ENCODE data around the gene HOMER1. TPM values are rescaled to one million over a fixed set of nuclear protein-coding genes. Genes with fewer than 3 reads are reported as not detected.

HOMER1 gene
- total and polyA plus RNA-seq, 2 of the 4 experiments (the other 2 are of a cell fraction), result 1.9 to 6.8 TPM

DNA sequence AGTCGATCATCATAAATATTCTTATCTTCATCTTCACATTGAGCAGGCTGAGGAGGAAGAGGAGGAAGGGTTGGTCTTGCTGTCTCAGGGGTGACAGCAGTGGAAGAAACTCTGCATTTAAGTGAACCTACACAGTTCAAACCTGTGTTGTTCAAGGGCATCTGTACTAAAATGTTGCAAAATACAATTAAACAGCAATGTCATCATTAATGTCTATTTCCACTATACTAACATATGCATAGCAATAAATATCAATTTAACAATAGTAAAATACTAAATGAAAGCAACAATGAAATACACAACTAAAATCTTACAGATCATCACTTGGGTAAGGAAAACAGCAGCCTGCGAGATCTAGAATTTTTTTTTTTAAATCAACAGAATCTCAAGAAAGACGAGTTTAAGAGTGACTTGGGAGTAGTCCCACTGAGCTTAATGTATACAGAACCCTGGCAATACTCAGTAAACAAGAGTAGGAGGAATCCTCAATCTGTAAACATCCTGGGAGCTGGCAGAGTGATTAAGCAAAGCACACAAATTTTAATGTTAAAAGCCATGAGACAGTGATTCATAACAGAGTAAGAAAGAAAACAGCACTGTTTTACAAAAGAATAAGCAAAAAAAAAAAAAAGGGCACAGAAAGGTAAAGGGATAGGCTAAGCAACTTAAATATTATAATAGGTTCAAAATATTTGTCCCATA lies 10.0 kb downstream of the HOMER1 start:
- Histone ChIP-seq H2BK120ac (ENCODE audit: low read depth, low read length) (peak overlapping the region; percentile 94), H4K91ac (ENCODE audit: insufficient read depth, low read depth, low read length) (peak overlapping the region; percentile 89), H3K4ac (ENCODE audit: low read depth, low read length) (peak overlapping the region; percentile 95), H3K79me1 (ENCODE audit: low read depth in 1 of 2, low read length in 2 of 2) (peaks cover 15 to 19% of the 10 kb centered on the region in 2 experiments; a peak in 3 of 4 replicates), H3K4me1 (ENCODE audit: control insufficient read depth, insufficient read depth, low read length) (peaks cover 7% of the 10 kb centered on the region), H2AFZ (replicated peaks; ENCODE audit: low read length, poor library complexity) (no peak overlapping the region), H3K14ac (replicated peaks; ENCODE audit: low read depth, low read length) (peak overlapping the region; percentile 72; the same call in 1 of the 2 replicates), H3K36me3 (ENCODE audit: control insufficient read depth, insufficient read depth, low read length) (no peaks in the 10 kb centered on the region), H3K56ac (ENCODE audit: extremely low read depth, insufficient read depth, low read length) (no peak overlapping the region), H2BK5ac (ENCODE audit: low read depth, low read length, poor library complexity, severe bottlenecking) (peak overlapping the region; percentile 35), H2AK5ac (ENCODE audit: low read depth, low read length) (peak overlapping the region; percentile 59; the same call in 1 of the 2 replicates), H3K18ac (ENCODE audit: low read depth, low read length) (peak overlapping the region; percentile 94), H3K9me1 (ENCODE audit: insufficient read depth, low read length) (no peaks in the 10 kb centered on the region; the same call in 1 of the 2 replicates), H4K20me1 (ENCODE audit: insufficient read depth, low read length) (no peaks in the 10 kb centered on the region), H4K5ac (ENCODE audit: low read depth, low read length) (peak overlapping the region; percentile 42; the same call in 1 of the 2 replicates), H2AK9ac (replicated peaks; ENCODE audit: low read depth, low read length, poor library complexity) (no peak overlapping the region), H4K8ac (ENCODE audit: low read depth in 2 of 2, low read length in 2 of 2) (peak overlapping the region in 1 of 2 experiments; percentile 77; a peak in 2 of 4 replicates), H3K9ac (ENCODE audit: low read depth, low read length) (no peak overlapping the region), H3K23ac (ENCODE audit: low read depth, low read length) (peak overlapping the region; percentile 87; the same call in 1 of the 2 replicates), H2BK20ac (ENCODE audit: low read depth, low read length) (peak overlapping the region; percentile 73; the same call in 1 of the 2 replicates), H3K27ac (ENCODE audit: insufficient read depth, low read length) (peak overlapping the region; percentile 39; the same call in 1 of the 2 replicates), H3K27me3 (ENCODE audit: control insufficient read depth, insufficient read depth, low read length) (no peaks in the 10 kb centered on the region), H2BK15ac (ENCODE audit: low read depth, low read length) (peak overlapping the region; percentile 91; the same call in 2 of the 3 replicates), H3K4me3 (ENCODE audit: insufficient read depth, low read depth, low read length) (no peak overlapping the region), H3K4me2 (ENCODE audit: low read depth, low read length) (peak overlapping the region; percentile 55), H3K9me3 (ENCODE audit: control insufficient read depth, insufficient read depth, low read length) (no peaks in the 10 kb centered on the region)
- DNase-seq (peak; percentile 49), ATAC-seq (ENCODE audit: low read depth) (peak; percentile 74)
- in situ Hi-C loops (cut with MboI; ENCODE audit: low sequenced_read_pairs) (no loop called here), intact Hi-C loops (cut with micrococcal nuclease) (no loop called here), dilution Hi-C loops (cut with HindIII; ENCODE audit: low sequenced_read_pairs, unreplicated experiment) (no loop called here)
- ChIA-PET POLR2A (ENCODE audit: unreplicated experiment) (interaction anchor here (0.6 kb wide), 3 partner anchors 8 to 268 kb away, joined by 5 read pairs; no protein-coding TSS in a partner anchor), CTCF (interaction anchor here (0.7 kb wide), 2 partner anchors 40 to 225 kb away, joined by 4 to 5 read pairs; no protein-coding TSS in a partner anchor)
- TF ChIP-seq MAFK (IDR thresholded peaks at IDR 0.05; ENCODE audit: low read depth, low read length), result peak; percentile 36
- TF ChIP-seq, protein P1, sequence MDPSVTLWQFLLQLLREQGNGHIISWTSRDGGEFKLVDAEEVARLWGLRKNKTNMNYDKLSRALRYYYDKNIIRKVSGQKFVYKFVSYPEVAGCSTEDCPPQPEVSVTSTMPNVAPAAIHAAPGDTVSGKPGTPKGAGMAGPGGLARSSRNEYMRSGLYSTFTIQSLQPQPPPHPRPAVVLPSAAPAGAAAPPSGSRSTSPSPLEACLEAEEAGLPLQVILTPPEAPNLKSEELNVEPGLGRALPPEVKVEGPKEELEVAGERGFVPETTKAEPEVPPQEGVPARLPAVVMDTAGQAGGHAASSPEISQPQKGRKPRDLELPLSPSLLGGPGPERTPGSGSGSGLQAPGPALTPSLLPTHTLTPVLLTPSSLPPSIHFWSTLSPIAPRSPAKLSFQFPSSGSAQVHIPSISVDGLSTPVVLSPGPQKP (IDR thresholded peaks at IDR 0.05; ENCODE audit: borderline replicate concordance, low read depth, low read length), result no peak
- no TSS peak for BruUV-seq (replicated peaks)
- WGBS, 2 experiments (ENCODE audit: extremely low coverage in 2 of 2, insufficient read length in 1 of 2), result no CpG with 5 or more reads among the region's 3 CpGs
